GM23248 (cell line): ENCODE measurements around the gene MTSS2.

Experiments
- EZH2 ChIP-seq: fragments of 200-600 bp; sonication (generic); IDR thresholded peaks from 2 replicates; pipeline ENCODE4 v1.6.1; 2018; ENCODE audit warnings: antibody characterized with exemption, mild to moderate bottlenecking; ENCODE audit not compliant: insufficient read depth, poor library complexity, severe bottlenecking
- EZH2phosphoT487 ChIP-seq: fragments of 200-600 bp; sonication (generic); IDR thresholded peaks from 2 replicates; pipeline ENCODE4 v1.6.1; 2018; ENCODE audit warnings: antibody characterized with exemption, moderate library complexity, mild to moderate bottlenecking, low read depth; ENCODE audit not compliant: insufficient read depth

DNA sequence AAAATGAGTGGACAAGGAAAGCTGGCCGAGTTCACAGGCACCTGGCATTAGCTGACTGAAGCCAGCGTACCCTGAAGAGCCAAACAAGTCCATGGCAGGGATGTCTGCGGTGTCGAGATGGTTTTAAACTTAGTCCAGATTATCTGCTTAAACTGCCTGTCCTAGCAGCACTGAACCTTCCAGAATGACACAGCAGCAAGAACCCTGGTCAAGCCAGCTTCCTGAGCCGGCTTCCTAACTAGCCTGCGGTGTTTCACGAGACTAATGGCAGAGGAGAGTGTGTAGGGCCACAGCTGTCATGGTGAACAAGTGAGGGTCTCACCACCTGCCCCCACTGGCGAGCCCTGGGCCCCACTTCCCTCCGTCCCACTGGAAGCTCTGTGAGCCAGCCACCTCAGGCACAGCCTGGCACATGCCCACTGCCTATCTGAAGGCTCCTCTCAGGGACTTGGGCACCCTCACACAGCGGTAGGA, 28.8 kb upstream of the MTSS2 start:
- TF ChIP-seq EZH2phosphoT487 = no peak
- TF ChIP-seq EZH2 = no peak
